HEK293T (cell line): Measurements from ENCODE around the gene SLC5A8.

ENCODE experiments used
- BHLHE40 ChIP-seq: fragments of 450-650 bp; IDR thresholded peaks from 2 replicates; pipeline ENCODE4 v1.6.1; 2016; ENCODE audit warnings: mild to moderate bottlenecking, moderate library complexity, borderline replicate concordance
- FOXA1 ChIP-seq: fragments of 450-650 bp; IDR thresholded peaks from 2 replicates; pipeline ENCODE4 v1.6.1; 2016; ENCODE audit warnings: mild to moderate bottlenecking
- FOXK2 ChIP-seq: fragments of 450-650 bp; IDR thresholded peaks from 2 replicates; pipeline ENCODE4 v1.6.1; 2016; ENCODE audit warnings: mild to moderate bottlenecking
- HDGF ChIP-seq: fragments of 450-650 bp; IDR thresholded peaks from 2 replicates; pipeline ENCODE4 v1.6.1; 2017; ENCODE audit warnings: antibody characterized with exemption, borderline replicate concordance
- LEF1 ChIP-seq: fragments of 450-650 bp; IDR thresholded peaks from 2 replicates; pipeline ENCODE4 v1.6.1; 2017; ENCODE audit warnings: mild to moderate bottlenecking, borderline replicate concordance
- SP1 ChIP-seq: fragments of 450-650 bp; IDR thresholded peaks from 2 replicates; pipeline ENCODE4 v1.6.1; 2017
- TARDBP ChIP-seq: fragments of 450-650 bp; IDR thresholded peaks from 2 replicates; pipeline ENCODE4 v1.6.1; 2016
- ZNF384 ChIP-seq: fragments of 450-650 bp; IDR thresholded peaks from 2 replicates; pipeline ENCODE4 v1.6.1; 2016

DNA sequence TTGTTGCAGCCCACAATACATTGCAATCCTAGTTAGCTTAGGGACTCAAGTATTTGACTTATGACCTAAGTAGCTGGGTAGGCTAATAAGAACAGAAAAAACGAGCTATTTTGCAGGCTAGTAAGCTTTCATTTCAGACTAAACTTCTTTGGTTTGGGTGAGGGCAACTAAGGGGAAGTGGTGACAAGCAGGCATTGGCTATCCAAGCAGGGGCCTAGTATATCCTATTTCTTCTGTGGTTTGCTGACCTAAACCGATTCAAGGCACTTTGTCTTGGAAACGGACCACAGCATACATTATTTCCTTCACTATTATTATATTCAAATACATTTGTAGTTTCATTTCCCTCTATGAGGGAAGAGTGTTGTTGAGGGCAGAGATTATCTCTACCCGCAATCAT lies 21.6 kb upstream of the SLC5A8 start:
- TF ChIP-seq FOXK2 (no peak), ZNF384 (no peak), SP1 (no peak), FOXA1 (no peak), BHLHE40 (no peak), HDGF (no peak), LEF1 (no peak), TARDBP (no peak)
